ENCODE results near the gene DNMBP. TPM values are rescaled to one million over a fixed set of nuclear protein-coding genes. Genes with fewer than 3 reads are reported as not detected.
"Not testable (repeated sequence)": the region's sequence is repeated elsewhere in the genome, so short reads cannot be mapped to it uniquely, and the experiment has no call there.

The DNMBP gene
- total RNA-seq, 2 donors from 2014 or later, result 13.1 to 15.5 TPM

DNA sequence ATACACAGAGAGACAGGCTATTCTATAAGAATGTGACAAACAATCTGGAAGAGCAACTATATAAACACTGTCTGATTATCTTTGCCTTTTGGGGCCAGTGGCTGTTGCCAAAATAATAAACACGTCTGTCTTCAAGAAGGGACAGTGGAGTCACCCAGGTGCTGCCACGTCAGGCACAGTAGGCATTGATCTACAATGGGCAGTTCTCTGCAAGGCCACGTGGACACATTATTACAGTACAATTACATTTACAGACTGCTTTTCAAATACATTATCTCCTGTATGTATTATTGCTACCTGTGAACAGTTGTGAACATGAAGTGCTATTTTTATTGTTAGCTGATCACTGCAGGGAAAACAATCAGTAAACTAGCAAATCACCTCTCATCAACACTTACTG is 14.0 kb downstream of the DNMBP start:
- intact Hi-C loops (cut with DNase I), result no loop called here
- no peak for DNase-seq (ENCODE audit: low spot score)

GRCh38 chr10:99995269-99995668 is 14.5 kb downstream of the DNMBP start:
- intact Hi-C loops (cut with DNase I), result no loop called here
- no peak for DNase-seq (ENCODE audit: low spot score)

DNA sequence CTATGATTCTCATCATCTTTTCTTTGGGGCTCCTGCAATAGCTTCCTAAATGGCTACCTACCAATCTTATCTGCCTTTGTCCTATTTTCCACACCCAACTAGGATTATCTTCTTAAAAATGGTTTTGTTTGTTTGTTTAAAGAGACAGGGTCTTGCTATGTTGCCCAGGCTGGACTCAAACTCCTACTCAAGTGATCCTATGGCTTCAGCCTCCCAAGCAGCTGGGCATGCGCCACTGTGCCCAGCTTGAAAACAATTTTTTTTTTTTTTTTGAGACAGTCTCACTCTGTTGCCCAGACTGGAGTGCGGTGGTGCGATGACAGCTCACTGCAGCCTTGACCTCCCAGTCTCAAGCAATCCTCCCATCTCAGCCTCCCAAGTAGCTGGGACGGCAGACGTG is 14.9 kb downstream of the DNMBP start:
- intact Hi-C loops (cut with DNase I), result no loop called here
- no peak for DNase-seq (ENCODE audit: low spot score)

DNA sequence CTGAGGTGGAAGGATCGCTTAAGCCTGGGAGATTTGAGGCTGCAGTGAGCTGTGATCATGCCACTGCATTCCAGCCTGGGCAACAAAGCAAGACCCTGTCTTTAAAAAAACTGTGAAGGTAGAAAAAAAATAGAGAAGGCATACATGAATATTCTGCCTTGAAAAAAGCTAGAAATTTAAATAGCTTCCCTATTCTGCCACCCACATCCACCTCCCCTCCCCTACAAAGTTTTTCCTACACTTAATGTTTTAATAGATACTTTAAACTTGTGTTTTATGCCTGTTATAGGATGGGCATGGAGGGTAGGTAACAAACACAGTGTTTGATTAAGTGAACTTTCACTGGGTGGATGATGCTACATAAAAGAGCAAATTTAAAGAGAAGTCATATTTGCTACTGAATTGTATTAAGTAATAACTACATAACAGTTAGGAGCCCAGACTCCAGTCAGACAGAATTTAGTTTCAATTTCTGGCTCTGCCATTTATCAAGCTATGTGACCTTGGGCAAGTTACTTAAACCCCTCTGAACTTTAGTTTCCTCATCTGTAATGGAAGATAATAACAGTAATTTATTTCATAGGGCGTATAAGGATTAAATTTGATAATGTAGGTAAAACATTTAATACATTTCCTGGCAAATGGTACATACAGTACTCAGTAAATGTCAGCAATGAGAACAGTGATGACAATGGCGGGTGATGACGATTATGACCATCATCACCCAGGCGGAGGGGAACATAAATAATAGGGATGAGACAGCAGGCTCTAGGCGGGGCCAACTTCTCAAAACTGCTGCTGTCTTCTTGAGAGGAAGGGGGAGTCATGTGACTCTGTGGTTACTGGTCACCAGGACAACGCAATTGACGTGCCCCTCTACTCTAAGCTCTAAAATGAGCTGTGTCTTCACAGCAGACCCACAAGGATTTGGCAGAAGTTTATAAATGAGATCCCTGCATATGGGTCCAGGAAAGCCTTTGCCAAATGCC is 15.8 kb downstream of the DNMBP start:
- intact Hi-C loops (cut with DNase I), result no loop called here
- peak; percentile 88 for DNase-seq (ENCODE audit: low spot score)

- intact Hi-C loops (cut with DNase I); DNase-seq (ENCODE audit: low spot score): not testable (repeated sequence)
Measured at GRCh38 chr10:99985637-99986036, 24.1 kb downstream of the DNMBP start.

- intact Hi-C loops (cut with DNase I), result no loop called here
- DNase-seq (ENCODE audit: low spot score), result no peak
Measured at GRCh38 chr10:99984211-99985034, 25.3 kb downstream of the DNMBP start.

- DNase-seq (ENCODE audit: low spot score), result peak; percentile 85
- intact Hi-C loops (cut with DNase I), result no loop called here
Measured at GRCh38 chr10:99983280-99983988, 26.3 kb downstream of the DNMBP start.

DNA sequence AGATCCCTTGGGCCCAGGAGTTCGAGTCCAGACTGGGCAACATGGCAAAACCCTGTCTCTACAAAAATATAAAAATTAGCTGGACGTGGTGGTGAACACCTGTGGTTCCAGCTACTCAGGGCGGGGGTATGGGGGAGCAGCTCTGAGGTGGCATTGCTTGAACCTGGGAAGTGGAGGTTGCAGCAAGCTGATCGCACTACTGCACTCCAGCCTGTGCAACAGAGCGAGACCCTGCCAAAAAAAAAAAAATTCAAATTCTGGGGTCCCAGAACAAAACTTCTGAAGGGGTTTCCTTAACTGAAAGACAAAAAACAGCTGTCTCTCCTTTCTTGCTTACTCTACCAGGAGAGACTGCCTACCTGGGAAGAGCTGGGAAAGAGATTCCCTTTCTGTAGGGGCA is 27.0 kb downstream of the DNMBP start:
- intact Hi-C loops (cut with DNase I), result no loop called here
- DNase-seq (ENCODE audit: low spot score), result no peak

DNA sequence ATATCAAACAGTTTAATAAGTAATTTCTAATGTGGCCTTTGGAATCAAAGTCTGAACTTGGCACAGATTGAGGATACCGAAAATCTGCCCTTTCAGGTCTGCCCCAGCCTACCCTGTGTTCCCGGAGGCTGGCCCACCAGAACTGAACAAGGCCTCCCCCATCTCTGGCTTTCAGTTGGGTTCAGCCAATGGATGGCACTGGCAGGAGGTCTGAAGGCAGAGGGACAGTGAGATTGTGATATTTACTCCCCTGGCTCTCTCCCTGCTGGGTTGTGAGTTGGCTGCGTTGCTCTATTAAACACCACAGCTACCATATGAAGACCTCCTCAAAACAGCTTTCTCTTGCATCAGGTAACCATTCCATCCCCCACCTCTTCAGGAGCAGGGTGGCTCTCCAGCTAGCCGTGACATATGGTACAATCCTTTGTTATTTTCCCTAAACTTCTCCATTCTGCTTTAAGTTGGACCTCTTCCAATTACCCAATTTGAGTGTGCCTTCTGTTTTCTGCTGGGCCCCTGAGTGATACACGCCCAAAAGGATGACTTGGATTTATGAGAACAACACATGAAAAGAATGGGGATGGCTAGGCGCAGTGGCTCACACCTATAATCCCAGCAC is 28.1 kb downstream of the DNMBP start:
- no peak for DNase-seq (ENCODE audit: low spot score)
- intact Hi-C loops (cut with DNase I), result no loop called here

DNA sequence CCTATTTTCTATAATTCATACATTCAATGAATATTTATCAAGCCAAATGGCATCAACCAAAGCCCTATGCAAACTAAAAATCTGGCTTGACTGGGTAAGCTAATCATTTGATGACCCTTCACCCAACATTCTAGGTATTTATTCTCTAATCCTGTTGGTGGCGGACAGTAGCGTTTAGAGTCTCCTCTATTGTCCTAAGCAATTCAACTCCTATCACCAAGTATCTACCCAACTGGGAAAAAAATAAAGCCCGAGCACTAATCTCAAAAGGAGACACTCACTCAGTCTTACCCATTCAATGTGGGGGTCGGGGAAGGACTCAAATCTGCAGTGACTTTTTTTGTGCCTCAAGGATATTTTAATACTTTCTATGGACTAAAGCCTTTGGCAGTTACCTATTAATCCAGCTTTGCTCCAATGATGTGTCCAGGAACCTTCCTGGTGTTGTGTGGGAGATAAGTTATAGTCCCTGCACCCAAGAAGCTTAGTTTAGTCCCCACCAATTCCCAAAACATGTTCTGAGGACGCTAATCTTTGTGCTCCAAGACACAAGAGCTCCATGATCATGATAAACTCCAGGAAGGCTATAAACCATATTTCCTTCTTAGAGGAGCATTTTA is 30.6 kb downstream of the DNMBP start:
- intact Hi-C loops (cut with DNase I), result no loop called here
- DNase-seq (ENCODE audit: low spot score), result no peak

DNA sequence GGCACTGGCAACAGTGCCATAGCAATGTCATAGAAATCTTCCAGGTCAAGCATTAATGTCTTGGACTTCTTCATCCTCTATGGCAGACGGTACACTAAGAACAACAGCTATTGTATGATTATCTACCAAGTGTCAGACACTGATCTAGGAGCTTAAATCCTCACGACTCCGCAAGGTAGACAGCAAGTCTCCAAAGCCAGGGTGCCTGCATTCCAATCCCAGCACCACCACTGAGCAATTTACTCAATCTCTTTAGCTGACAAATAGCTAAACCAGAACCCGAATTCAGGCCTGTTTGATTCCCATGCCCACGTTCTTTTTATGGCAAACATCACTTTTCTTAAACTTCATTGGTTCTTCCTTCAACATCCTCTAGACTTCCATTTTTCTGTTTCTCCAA is 31.8 kb downstream of the DNMBP start:
- DNase-seq (ENCODE audit: low spot score), result no peak
- intact Hi-C loops (cut with DNase I), result no loop called here

DNA sequence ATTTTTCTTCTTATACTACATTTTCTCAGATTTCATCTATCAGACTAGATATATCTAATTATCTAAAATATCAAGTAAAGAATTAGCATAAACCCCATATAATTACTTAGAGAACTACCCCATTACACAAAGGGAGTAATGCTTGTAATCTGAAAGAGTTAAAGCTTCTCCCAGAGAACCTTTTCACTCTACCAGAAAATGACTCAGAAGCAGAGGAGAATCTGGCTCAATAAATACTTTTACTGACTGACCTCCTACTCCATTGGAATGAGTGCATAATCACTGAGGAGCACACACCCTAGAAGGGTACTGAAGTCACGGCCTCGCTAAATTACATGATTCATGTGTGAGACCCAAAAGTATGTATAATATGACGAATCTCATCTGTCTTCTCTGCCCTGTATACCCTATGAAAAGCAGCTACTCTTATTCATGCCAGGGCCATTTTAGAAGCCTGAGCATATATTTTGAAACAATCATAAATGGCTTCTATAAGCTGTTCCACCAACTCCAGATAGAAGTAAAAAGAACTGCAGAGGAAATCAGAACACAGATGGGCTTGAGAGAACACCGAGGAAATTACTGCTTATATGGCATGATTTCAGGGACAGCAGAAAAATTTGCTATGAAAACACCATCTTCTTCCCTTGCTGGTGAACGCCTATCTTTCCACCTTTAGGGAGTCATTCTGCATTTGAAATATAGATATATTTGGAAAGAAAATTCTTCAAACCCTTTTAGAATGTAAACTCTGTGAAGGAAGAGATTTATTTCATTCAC is 32.7 kb downstream of the DNMBP start:
- intact Hi-C loops (cut with DNase I), result no loop called here
- DNase-seq (ENCODE audit: low spot score), result no peak

DNA sequence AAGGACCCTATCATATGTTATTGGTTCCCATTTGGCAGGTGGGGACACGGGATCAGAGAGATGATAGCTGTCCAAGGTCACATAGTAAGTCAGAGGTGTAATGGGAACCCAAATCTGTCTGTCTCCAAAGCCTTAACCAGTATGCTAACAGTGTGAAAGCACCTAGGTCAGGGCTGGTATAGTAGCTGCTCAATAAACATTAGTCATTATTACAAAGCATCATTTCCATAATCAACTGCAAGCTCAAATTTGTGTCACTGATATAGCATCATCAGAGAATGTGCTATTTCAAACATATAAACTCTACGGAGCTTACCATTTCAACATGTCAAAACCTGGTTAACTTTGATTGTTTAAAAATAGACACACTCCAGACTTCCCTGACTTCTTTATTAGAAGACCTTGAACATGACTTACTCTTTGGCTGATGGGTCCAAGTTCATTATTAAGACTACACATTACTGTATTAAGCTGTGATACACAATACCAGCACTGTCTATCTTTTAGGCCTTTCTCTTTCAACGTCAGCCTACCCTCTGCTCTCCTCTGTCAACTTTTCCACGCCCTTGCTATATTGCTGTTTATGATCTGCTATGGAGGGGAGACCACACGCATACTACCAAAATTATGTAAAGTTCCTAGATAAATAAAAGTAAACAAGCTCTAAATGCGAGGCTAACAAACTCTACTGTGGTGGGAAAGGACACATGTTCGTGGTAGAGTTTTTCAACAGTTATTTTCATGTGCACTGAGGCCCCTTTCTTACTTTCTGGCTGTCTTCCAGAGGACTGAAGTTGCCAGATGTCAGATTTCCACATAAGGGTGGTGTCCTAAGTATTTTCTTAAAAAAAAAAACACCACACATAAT is 33.6 kb downstream of the DNMBP start:
- DNase-seq (ENCODE audit: low spot score), result no peak
- intact Hi-C loops (cut with DNase I), result no loop called here

DNA sequence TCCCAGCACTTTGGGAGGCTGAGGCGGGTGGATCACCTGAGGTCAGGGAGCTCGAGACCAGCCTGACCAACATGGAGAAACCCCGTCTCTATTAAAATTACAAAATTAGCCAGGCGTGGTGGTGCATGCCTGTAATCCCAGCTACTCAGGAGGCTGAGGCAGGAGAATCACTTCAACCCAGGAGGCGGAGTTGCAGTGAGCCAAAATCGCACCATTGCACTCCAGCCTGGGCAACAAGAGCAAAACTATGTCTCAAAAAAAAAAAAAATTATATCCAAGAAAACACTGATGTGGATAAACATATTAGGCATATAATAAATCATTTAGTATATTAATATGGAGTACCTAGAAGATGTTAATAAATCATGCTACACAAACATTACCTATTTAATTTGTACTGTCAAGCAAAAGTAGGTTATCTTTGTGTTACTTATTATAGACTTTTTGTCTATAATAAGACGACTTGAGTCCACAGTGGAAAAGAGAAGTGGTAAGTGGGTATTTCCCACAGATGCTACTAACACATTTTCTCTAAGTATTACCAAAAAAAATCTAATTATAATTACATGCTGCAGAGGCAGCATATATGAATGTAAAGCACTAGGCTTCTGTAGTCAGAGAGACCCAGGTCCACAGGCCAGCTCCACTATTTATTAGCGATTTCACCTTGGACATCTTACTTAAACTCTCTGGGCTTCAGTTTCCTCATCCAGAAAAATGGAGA is 34.5 kb downstream of the DNMBP start:
- intact Hi-C loops (cut with DNase I), result no loop called here
- no peak for DNase-seq (ENCODE audit: low spot score)

DNA sequence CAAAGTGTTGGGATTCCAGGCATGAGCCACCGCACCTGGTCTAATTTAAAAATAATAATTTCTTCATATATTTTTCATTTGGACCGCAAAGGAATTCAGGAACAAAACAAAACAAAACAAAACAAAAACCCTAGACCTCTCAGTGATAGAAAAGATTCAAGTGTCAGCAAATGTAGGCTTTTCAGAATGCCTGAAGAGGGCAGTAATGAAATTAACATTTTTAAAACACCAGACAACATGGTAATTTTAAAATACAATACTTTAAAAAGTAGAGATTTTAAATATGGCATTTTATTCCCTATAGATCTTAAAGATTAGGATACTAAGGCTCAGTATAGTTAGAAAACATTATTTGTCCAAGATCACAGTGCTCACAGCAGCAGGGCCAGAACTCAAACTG is 36.6 kb downstream of the DNMBP start:
- no peak for DNase-seq (ENCODE audit: low spot score)
- intact Hi-C loops (cut with DNase I), result no loop called here

DNA sequence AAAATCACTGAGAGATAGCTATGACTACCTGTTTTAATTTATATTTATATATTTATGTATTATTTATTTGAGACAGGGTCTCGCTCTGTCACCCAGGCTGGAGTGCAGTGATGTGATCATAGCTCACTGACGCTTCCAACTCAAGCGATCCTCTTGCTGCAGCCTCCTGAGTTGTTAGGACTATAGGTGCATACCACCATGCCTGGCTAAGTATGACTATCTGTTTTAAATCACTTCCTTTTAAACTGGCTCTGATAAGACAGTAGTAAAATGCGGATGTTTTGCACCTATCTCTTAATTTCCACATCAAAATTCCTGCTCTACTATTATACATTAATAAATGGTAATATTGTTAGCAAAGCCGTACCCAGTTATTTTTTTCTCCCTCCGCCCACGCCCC is 41.8 kb downstream of the DNMBP start:
- no peak for DNase-seq (ENCODE audit: low spot score)
- intact Hi-C loops (cut with DNase I), result no loop called here

DNA sequence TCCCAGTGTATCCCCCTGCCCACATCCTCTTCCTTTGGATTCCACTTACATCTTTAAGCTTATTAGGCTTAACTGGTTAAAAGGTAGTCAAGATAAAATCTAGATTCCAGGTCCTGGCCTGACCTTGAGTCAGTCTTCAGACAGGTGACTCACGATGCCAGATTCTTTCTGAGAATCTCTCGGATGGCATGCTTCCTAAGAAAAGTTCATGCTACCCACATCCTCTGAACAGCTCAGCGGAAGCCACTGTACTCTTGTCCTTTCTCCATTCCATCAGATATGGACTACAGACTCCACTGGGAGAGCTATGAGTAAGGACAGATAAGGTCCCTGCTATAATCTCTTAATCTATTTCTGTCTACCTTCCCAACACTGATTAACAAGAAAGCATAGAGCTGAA is 43.4 kb downstream of the DNMBP start:
- intact Hi-C loops (cut with DNase I), result no loop called here
- no peak for DNase-seq (ENCODE audit: low spot score)

Measured in posterior vena cava (tissue), 2 donors.